ENCODE measurements around the gene HNRNPA3. TPM values are rescaled to one million over a fixed set of nuclear protein-coding genes. Genes with fewer than 3 reads are reported as not detected.

HNRNPA3 gene
- total and polyA plus RNA-seq, 10 of the 15 experiments (the other 5 are each of a cell fraction or from before 2014, with no cell fraction given) = 40.4 to 343 (median 206) TPM

DNA sequence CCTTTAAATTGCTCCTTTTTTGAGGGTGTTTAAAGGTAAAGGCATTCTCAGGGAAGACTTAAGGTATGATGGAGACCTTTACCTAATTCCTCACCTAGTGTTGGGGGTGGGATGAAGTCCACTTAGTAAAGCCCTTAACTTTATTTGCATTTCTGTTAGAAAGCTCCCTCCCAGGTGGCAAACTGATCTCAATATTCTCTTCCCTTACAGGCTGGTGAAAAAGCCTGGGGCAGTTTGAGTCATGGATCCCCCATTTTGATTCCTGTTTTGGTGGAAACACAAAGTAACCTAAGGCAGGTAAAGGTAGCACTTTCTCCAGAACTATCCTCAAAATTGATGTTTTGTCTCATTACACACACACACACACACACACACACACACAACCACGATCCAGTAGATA lies 33.8 kb upstream of the HNRNPA3 start:
- in situ Hi-C loops (cut with MboI) (no loop called here), intact Hi-C loops (cut with micrococcal nuclease; ENCODE audit: unreplicated experiment) (no loop called here)
- H3K79me2 ChIP-seq (ENCODE audit: control insufficient read depth, insufficient read depth, low read length) = no peaks in the 10 kb centered on the region
- H3K4me2 ChIP-seq (ENCODE audit: control insufficient read depth, insufficient read depth) = no peak overlapping the region
- H3K9ac ChIP-seq (ENCODE audit: control insufficient read depth, insufficient read depth, low read length) = no peak overlapping the region
- TF ChIP-seq, protein P1, sequence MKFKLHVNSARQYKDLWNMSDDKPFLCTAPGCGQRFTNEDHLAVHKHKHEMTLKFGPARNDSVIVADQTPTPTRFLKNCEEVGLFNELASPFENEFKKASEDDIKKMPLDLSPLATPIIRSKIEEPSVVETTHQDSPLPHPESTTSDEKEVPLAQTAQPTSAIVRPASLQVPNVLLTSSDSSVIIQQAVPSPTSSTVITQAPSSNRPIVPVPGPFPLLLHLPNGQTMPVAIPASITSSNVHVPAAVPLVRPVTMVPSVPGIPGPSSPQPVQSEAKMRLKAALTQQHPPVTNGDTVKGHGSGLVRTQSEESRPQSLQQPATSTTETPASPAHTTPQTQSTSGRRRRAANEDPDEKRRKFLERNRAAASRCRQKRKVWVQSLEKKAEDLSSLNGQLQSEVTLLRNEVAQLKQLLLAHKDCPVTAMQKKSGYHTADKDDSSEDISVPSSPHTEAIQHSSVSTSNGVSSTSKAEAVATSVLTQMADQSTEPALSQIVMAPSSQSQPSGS (IDR thresholded peaks at IDR 0.05; ENCODE audit: low read length) = no peak
- TF ChIP-seq SUPT20H (IDR thresholded peaks at IDR 0.05; ENCODE audit: borderline replicate concordance, control insufficient read depth, low read depth, low read length) = no peak
- TF ChIP-seq TAF1 (IDR thresholded peaks at IDR 0.05; ENCODE audit: borderline replicate concordance, low read depth, low read length) = no peak
- no peak for TF ChIP-seq CREB1 (IDR thresholded peaks at IDR 0.05; ENCODE audit: low read depth)
- no peak for TF ChIP-seq PAX5 (IDR thresholded peaks at IDR 0.05; ENCODE audit: borderline replicate concordance, low read depth, low read length)
- no peak for TF ChIP-seq CREM (IDR thresholded peaks at IDR 0.05; ENCODE audit: low read depth)
- no TSS peak for BruUV-seq (replicated peaks)
- H3K9me3 ChIP-seq (replicated peaks; ENCODE audit: control insufficient read depth, insufficient read depth, low read length) = no peaks in the 10 kb centered on the region
- CTCF ChIA-PET = no interaction called here
- H3K4me1 ChIP-seq (ENCODE audit: control insufficient read depth, insufficient read depth, low read length) = no peaks in the 10 kb centered on the region
- H2AFZ ChIP-seq (ENCODE audit: control insufficient read depth, low read depth, low read length) = no peak overlapping the region
- POLR2A ChIA-PET = interaction anchor here (1.0 kb wide), 1 partner anchor 10 kb away, joined by 7 read pairs; no protein-coding TSS in a partner anchor
- DNase-seq (ENCODE audit: low read depth, low spot score) (no peak), FAIRE-seq (no peak), ATAC-seq (no peak)
- H3K36me3 ChIP-seq (ENCODE audit: control insufficient read depth in 2 of 2, insufficient read depth in 2 of 2, low read length in 1 of 2) = no peaks in the 10 kb centered on the region
- SMC1A ChIA-PET (ENCODE audit: uncharacterized antibody, unreplicated experiment) = interaction anchor here (1.0 to 2.8 kb wide), 3 partner anchors 9 to 13 kb away, joined by 3 to 10 read pairs (median 4); no protein-coding TSS in a partner anchor
- H3K4me3 ChIP-seq = no peak overlapping the region
- H4K20me1 ChIP-seq (ENCODE audit: control insufficient read depth, insufficient read depth) = no peaks in the 10 kb centered on the region
- no peak overlapping the region for H3K27ac ChIP-seq (ENCODE audit: control insufficient read depth, insufficient read depth)
- RAD21 ChIA-PET (ENCODE audit: unreplicated experiment) = no interaction called here
- WGBS (ENCODE audit: insufficient coverage, insufficient replicate concordance, low lambda C conversion rate, missing lambda C conversion rate) = 43% methylated on average over 1 of the region's 1 CpG
- no peaks in the 10 kb centered on the region for H3K27me3 ChIP-seq (replicated peaks in 1 of 2; ENCODE audit: control insufficient read depth in 2 of 2, insufficient read depth in 2 of 2, low read length in 1 of 2)

DNA sequence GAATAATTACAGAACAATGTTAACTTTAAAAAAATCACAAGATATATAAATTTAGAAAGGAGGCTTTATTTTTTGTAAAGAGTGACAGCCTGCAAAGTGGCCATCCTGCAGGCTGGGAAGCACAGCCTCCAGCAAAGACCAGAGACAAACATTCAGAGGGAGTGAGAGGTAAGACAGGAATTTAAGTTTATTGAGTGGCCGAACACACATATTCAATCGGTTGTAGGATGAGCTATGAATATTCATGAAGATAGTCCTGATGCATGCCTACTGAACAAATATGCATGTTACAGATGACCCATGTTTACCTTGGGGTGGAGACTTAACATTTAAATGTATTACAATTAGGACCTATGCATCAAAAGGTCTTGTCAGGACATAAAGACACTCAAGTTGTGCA lies 33.4 kb upstream of the HNRNPA3 start:
- Histone ChIP-seq H3K4me2 (ENCODE audit: control insufficient read depth, insufficient read depth) (no peak overlapping the region), H3K4me3 (no peak overlapping the region), H3K36me3 (ENCODE audit: control insufficient read depth in 2 of 2, insufficient read depth in 2 of 2, low read length in 1 of 2) (no peaks in the 10 kb centered on the region), H3K79me2 (ENCODE audit: control insufficient read depth, insufficient read depth, low read length) (no peaks in the 10 kb centered on the region), H3K27ac (ENCODE audit: control insufficient read depth, insufficient read depth) (no peak overlapping the region), H4K20me1 (ENCODE audit: control insufficient read depth, insufficient read depth) (no peaks in the 10 kb centered on the region), H3K4me1 (ENCODE audit: control insufficient read depth, insufficient read depth, low read length) (no peaks in the 10 kb centered on the region), H2AFZ (ENCODE audit: control insufficient read depth, low read depth, low read length) (no peak overlapping the region), H3K9ac (ENCODE audit: control insufficient read depth, insufficient read depth, low read length) (no peak overlapping the region), H3K9me3 (replicated peaks; ENCODE audit: control insufficient read depth, insufficient read depth, low read length) (no peaks in the 10 kb centered on the region), H3K27me3 (replicated peaks in 1 of 2; ENCODE audit: control insufficient read depth in 2 of 2, insufficient read depth in 2 of 2, low read length in 1 of 2) (no peaks in the 10 kb centered on the region)
- in situ Hi-C loops (cut with MboI) = no loop called here
- 91% methylated on average over 2 of the region's 2 CpGs for WGBS (ENCODE audit: insufficient coverage, insufficient replicate concordance, low lambda C conversion rate, missing lambda C conversion rate)
- ChIA-PET SMC1A (ENCODE audit: uncharacterized antibody, unreplicated experiment) (interaction anchor here (1.0 to 2.8 kb wide), 3 partner anchors 9 to 14 kb away, joined by 3 to 10 read pairs (median 4); no protein-coding TSS in a partner anchor), RAD21 (ENCODE audit: unreplicated experiment) (no interaction called here), CTCF (no interaction called here), POLR2A (interaction anchor here (1.0 kb wide), 1 partner anchor 10 kb away, joined by 7 read pairs; no protein-coding TSS in a partner anchor)
- BruUV-seq (replicated peaks) = no TSS peak
- FAIRE-seq (no peak), DNase-seq (ENCODE audit: low read depth, low spot score) (no peak), ATAC-seq (no peak)
- intact Hi-C loops (cut with micrococcal nuclease; ENCODE audit: unreplicated experiment) = no loop called here
- TF ChIP-seq, protein P2, sequence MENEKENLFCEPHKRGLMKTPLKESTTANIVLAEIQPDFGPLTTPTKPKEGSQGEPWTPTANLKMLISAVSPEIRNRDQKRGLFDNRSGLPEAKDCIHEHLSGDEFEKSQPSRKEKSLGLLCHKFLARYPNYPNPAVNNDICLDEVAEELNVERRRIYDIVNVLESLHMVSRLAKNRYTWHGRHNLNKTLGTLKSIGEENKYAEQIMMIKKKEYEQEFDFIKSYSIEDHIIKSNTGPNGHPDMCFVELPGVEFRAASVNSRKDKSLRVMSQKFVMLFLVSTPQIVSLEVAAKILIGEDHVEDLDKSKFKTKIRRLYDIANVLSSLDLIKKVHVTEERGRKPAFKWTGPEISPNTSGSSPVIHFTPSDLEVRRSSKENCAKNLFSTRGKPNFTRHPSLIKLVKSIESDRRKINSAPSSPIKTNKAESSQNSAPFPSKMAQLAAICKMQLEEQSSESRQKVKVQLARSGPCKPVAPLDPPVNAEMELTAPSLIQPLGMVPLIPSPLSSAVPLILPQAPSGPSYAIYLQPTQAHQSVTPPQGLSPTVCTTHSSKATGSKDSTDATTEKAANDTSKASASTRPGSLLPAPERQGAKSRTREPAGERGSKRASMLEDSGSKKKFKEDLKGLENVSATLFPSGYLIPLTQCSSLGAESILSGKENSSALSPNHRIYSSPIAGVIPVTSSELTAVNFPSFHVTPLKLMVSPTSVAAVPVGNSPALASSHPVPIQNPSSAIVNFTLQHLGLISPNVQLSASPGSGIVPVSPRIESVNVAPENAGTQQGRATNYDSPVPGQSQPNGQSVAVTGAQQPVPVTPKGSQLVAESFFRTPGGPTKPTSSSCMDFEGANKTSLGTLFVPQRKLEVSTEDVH (IDR thresholded peaks at IDR 0.05; ENCODE audit: low read depth, partially characterized antibody) = no peak
- no peak for TF ChIP-seq BACH1 (IDR thresholded peaks at IDR 0.05; ENCODE audit: borderline replicate concordance)
- no peak for TF ChIP-seq BRCA1 (IDR thresholded peaks at IDR 0.05; ENCODE audit: low read depth, low read length)
